GM21360 (cell line): ENCODE results near the gene BCL2L2.

Source experiments
- ATAC-seq: cut with Tn5 transposase; IDR thresholded peaks from one replicate; pipeline ENCODE4 v1.9.1; 2021; ENCODE audit warnings: mild to moderate bottlenecking, moderate library complexity; ENCODE audit not compliant: unreplicated experiment

BCL2L2 gene

DNA sequence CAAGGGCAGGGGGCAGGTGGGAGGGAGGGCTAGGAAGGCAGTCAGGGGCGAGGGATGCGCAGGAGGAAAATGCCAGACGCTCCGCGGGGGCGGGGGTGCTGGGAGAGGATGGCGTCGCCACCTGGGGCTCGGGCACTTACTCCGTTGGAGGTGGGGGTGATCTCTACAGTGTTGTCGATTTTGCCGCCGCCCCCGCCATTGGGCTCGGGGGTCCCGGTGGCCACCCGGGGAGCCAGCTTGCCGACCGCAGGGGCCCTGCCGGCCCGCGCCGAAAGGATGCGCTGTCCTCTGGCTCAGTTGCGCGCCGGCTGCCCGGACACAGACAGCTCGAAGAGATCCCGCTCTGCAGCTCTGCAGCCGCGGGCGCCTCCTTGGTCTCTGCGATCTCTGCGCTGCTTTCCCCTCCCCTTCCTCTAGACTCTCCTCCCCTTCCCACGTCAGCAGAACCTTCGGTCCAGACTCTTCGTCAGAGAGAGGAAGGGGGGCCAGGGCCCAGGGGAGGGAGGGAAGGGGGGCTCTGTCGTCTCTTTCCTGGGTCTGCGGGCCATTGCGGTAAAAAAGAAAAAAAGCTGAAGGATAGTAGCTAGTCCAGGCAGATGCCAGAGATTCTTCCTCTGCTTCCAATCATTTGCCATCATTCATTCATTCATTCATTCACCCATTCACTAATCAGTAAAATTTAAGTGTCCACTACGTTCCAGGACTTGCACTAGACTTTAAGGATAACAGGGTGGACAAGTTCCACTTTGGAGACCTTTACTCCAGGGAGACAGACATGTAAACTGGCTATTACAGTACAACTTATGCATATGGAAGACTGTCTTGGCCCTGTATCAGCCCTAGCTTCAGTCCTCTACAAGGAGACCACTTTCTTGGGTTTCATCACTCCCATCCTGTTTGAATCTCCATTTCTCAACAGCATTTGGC, 46.1 kb downstream of the BCL2L2 start, which contains the start of gene SLC22A17:
SLC22A17 (minus strand) TSS at position 382 of the 927 bp plus-strand sequence.
- ATAC-seq = no peak

DNA sequence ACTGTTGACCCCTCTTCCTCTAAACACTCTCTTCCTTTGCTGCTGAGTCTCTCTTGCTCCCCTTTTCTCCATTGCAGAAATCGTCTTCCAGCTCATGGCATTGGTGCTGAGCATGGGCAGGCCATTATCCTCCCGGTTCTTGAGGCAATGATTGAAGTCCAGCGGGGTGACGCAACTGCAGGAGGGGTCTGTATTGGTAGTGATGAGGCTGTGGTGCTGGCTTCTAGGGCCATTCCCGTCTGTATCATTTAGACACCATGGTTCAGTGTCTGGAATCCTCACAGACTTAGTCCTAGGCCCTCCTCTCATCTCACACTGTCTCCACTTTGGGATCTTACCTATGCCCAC, 46.8 kb downstream of the BCL2L2 start:
- no peak for ATAC-seq

DNA sequence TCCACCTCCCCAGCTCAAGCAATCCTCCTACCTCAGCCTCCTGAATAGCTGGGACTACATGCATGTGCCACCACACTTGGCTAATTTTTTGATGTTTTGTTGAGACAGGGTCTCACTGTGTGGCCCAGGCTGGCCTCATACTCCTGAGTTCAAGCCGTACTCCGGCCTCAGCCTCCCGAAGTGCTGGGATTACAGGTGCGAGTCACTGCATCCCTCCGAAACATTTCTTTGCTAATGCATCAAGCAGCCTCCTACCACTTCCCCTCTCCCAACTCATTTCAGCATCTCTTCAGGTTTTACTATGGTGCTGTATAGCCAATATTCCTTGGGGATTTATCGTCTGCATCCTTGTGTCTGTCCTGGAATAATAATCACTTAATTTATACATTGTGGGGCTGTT, 48.4 kb downstream of the BCL2L2 start:
- no peak for ATAC-seq

DNA sequence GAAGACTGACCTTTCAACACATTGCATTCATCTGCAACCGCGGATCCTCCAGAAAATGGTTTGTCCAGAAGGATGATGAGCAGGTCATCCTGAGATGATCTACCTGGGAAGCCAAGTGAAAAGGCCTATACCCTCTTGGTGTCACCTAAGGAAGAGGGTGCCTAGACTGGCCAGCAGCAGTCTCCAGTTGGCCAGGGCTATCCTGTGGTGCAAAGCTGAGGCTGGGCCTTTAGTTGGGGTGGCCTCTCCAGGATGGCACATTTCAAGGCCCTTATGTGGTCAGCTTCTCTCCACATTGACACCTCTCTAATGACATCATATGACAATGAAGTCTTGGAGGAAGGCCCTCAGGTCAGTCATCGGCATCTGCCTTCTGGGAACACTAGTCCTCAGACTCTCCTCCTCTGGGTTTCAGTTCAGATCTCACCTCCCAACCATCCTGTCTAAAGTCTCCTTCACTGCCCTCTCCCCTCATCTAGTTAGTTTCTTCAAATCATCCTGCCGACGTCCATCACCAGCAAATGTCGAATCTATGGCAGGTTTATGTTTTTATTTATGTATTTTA, 49.3 kb downstream of the BCL2L2 start:
- ATAC-seq = no peak

DNA sequence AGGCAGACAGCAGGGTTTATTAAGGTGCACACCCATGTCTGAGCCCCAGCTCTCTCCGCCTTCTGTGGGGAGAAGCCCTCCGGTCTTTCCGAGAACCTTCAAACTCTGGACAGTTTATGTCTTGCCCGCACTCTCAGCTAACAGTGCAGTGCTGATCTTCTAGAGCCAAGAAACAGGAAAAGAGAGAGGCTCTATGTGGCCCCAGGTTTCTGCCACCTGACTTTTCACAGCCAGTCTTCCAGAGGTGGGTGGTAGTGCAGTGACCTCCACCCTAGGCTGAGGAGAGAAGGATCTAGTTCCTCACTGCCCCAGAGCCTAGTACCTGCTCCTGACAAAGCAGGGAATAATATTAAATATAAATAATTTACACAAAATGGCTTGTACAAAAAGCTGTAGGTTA, 50.0 kb downstream of the BCL2L2 start:
- no peak for ATAC-seq

DNA sequence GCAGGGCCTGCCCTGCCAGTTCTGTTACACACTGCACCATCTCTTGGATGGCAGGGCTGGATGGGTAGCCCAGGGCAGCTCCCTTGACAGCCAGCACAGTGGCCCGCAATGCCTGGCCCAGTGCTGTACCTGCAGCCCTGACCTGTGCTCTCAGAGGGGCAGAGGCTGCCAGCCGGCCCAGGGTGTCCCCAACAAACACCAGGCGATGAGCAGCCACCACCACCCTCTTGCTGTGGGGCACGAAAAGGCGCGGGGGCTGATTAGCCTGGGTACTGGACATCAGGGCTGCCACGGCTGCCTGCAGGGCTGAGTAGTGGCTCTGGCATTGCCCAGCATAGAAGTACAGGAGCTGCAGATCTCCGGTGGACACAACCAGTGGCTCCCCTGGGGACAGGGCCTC, 50.6 kb downstream of the BCL2L2 start:
- ATAC-seq = no peak

DNA sequence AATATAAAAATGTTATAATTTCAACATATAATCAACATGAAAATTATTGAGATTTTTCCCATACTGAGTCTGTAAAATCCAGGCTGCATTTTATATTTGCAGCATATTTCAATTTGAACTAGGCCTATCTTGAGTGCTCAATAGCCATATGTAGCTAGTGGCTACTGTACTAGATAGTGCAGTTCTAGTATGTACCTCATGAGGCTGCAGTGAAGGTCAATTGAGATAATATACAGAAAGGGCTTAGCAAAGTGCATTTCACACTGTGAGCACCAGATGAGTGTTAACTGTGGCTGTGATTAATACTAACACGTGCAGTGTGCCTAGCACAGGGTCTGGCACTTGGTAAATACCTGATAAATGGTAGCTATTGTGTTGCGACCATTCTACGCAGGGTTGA, 51.4 kb downstream of the BCL2L2 start:
- ATAC-seq = no peak

DNA sequence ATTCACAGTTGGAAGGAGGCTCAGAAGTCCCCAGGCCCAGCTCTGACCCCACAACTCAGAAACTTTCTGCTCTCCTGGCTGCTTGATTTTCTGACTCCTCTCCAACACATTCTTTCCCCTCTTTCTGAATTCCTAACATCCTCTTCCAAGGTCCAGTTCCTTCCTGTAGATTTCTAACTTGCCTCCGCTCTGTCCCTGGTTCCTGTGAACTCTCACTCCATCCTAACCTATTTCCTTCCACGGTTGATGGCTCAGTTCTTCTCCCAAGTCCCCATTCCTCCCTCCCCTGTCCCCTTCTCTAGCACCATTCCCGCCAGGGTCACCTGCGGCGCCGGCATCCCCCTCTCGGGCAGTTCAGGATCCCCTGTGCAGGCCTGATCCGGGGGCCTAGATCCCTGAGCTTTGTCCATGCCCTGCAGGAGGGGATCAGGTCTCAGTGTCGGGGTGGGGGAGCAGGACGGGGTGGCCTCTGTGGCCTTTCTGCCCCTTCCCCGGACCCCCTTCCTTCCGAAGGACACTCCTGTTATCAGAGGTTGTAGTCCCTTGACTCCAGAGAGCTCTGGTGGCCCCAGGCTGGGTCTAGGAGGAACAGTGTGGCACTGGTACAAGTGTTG, 52.0 kb downstream of the BCL2L2 start:
- no peak for ATAC-seq

DNA sequence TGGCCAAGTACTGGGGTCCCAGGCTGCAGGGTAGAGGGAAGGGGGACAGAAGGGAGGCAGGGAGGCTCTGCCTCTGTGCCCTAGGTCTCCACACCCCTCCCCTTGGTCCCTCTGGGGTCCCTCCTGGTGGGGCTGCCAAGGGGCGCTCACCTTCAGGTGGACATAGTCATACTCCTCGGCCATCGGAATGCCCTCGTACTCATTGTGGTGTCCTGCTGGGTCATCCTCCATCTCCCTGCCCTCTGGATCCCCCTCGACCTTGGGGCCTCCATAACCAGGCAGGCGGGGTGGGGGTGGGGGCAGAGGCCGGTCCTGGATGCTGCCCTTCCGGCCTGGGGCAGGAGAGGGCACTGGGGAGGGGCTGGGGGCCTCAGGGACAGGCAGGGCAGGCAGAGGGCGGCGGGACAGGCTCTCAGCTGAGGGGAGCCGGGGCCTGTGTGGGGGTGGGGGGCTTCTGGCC, 52.6 kb downstream of the BCL2L2 start:
- no peak for ATAC-seq

DNA sequence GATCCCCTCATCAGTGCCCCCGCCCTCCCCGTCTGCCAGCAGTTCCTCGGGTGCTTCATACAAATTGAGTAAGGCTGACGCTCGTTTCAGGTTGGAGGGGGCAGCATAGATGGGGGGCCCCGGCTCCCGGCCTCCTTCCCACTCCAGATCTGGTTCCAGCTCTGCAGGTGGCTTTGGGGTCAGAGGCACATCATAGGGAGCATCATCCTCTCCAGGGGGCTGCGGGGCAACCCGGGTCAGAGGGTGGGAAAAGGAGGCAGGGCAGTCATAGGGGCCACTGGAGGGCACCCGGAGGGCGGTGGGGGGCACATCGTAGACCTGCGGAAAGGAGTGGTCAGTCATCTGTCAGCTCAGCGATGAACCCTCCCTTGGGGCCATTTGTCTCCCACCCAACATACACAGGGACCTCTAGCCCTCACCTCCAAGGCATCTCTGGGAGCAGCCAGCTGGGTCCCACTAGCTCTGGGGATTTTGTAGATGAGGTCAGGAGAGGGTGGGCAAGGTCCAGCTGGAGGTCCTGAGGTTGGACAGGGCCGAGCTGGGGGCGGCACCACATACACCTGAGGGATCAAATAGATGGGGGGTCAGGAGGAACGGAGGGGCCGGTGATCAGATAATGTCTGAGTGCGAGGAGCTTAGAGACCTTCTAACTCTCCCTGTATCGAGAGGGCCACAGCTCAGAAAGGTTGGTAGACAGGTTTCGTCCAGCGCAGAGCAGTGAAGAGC, 53.3 kb downstream of the BCL2L2 start:
- ATAC-seq = no peak

DNA sequence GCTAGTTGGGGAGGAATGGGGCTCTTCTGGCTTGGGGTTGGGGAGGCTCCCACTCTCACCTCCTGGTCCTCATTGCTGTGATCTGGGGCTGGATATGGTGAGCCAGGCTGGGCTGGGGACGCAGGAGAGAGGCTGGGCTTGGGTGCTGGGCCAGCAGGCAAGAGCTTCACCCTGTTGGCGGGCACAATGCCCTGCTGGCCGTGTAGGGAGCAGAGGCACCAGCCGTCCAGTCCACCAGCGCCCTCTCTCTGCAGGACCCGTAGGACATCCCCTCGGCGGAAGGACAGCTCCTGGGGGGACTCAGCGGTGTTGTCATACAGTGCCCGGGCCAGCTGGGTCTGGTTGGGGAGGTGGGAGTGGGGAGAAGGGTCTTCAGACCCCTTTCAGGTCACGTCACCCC, 53.9 kb downstream of the BCL2L2 start:
- no peak for ATAC-seq

DNA sequence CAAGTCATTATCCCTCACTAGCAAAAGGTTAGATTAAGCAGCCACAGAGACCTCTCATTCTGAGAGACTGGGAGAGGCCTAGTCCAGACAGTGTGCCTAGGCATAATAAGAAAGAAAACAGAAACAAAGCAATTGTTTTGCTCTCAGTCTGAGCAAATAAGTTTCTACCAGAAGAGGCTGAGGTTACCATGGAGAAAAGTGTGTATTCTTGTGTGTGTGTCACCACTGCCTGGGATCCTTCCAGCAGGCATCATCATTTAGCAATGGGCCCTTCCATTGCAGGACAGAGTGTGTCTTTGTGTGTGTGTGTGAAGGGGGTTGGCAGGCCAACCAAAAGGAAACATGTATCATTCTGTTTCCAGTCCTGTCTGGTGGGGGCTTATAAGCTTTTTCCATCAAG, 54.7 kb downstream of the BCL2L2 start:
- ATAC-seq = no peak
